Lower leg skin (tissue), 3 donors: Measurements from ENCODE around the gene SLC2A6.

Experiments used
- CTCF ChIP-seq, 3 donors: fragments of 450-650 bp; IDR thresholded peaks; one replicate each; pipeline ENCODE4 v1.5.1; 2016; ENCODE audit warnings: antibody characterized with exemption in 3 of 3, mild to moderate bottlenecking in 3 of 3, moderate library complexity in 2 of 3
- POLR2A ChIP-seq, 2 donors: fragments of 450-650 bp; IDR thresholded peaks; one replicate each; pipeline ENCODE4 v1.6.1; 2016 to 2017; ENCODE audit warnings: antibody characterized with exemption in 2 of 2, mild to moderate bottlenecking in 1 of 2, moderate library complexity in 1 of 2

GRCh38 chr9:133472753-133473378, 6.0 kb downstream of the SLC2A6 start:
- no peak for TF ChIP-seq CTCF (IDR thresholded peaks at IDR 0.05)
- TF ChIP-seq POLR2A (IDR thresholded peaks at IDR 0.05) = no peak
